ENCODE data around the gene LSP1.
A peak's percentile ranks its signal among the peaks of the same experiment; 100 is the strongest.
"Not testable (repeated sequence)": the region's sequence is repeated elsewhere in the genome, so short reads cannot be mapped to it uniquely, and the experiment has no call there.

Gene LSP1

GRCh38 chr11:1852877-1853276 lies at the start of gene LSP1:
Gene LSP1 (plus strand): TSS chr11:1853084. CDS start chr11:1853145, 61 bp downstream.
- no peak for TF ChIP-seq ZNF274 (IDR thresholded peaks at IDR 0.05; ENCODE audit: low read depth, low read length)
- peak within 1 kb of the TSS; percentile 77 for H3K4me3 ChIP-seq (ENCODE audit: low read length)

GRCh38 chr11:1803246-1803645 lies 49.6 kb upstream of the LSP1 start:
- TF ChIP-seq ZNF274 (IDR thresholded peaks at IDR 0.05; ENCODE audit: low read depth, low read length): no peak
- H3K4me3 ChIP-seq (ENCODE audit: low read length): no peak overlapping the region

GRCh38 chr11:1803835-1804519 lies 48.9 kb upstream of the LSP1 start:
- not testable (repeated sequence) for H3K4me3 ChIP-seq (ENCODE audit: low read length)

- TF ChIP-seq ZNF274 (IDR thresholded peaks at IDR 0.05; ENCODE audit: low read depth, low read length): no peak
These were observed 47.4 kb upstream of the LSP1 start for GRCh38 chr11:1805525-1805924.

GRCh38 chr11:1807264-1807995 lies 45.5 kb upstream of the LSP1 start:
- TF ChIP-seq ZNF274 (IDR thresholded peaks at IDR 0.05; ENCODE audit: low read depth, low read length): no peak
- no peak overlapping the region for H3K4me3 ChIP-seq (ENCODE audit: low read length)

More at GRCh38 chr11:1805525-1805924, 47.4 kb upstream of the LSP1 start:
- H3K4me3 ChIP-seq (ENCODE audit: low read length): no peak overlapping the region

GRCh38 chr11:1810761-1811160 lies 42.1 kb upstream of the LSP1 start:
- no peak for TF ChIP-seq ZNF274 (IDR thresholded peaks at IDR 0.05; ENCODE audit: low read depth, low read length)
- no peak overlapping the region for H3K4me3 ChIP-seq (ENCODE audit: low read length)

- TF ChIP-seq ZNF274 (IDR thresholded peaks at IDR 0.05; ENCODE audit: low read depth, low read length): no peak
- no peak overlapping the region for H3K4me3 ChIP-seq (ENCODE audit: low read length)
These were observed 40.6 kb upstream of the LSP1 start for GRCh38 chr11:1812274-1812673.

- no peak for TF ChIP-seq ZNF274 (IDR thresholded peaks at IDR 0.05; ENCODE audit: low read depth, low read length)
- no peak overlapping the region for H3K4me3 ChIP-seq (ENCODE audit: low read length)
These were observed 40.1 kb upstream of the LSP1 start for GRCh38 chr11:1812801-1813200.

GRCh38 chr11:1813356-1813755 lies 39.5 kb upstream of the LSP1 start:
- H3K4me3 ChIP-seq (ENCODE audit: low read length): not testable (repeated sequence)

- no peak for TF ChIP-seq ZNF274 (IDR thresholded peaks at IDR 0.05; ENCODE audit: low read depth, low read length)
- no peak overlapping the region for H3K4me3 ChIP-seq (ENCODE audit: low read length)
These were observed 38.2 kb upstream of the LSP1 start for GRCh38 chr11:1814691-1815090.

GRCh38 chr11:1815311-1815710 lies 37.6 kb upstream of the LSP1 start:
- H3K4me3 ChIP-seq (ENCODE audit: low read length): no peak overlapping the region
- no peak for TF ChIP-seq ZNF274 (IDR thresholded peaks at IDR 0.05; ENCODE audit: low read depth, low read length)

GRCh38 chr11:1815751-1816150 lies 37.1 kb upstream of the LSP1 start:
- no peak overlapping the region for H3K4me3 ChIP-seq (ENCODE audit: low read length)
- TF ChIP-seq ZNF274 (IDR thresholded peaks at IDR 0.05; ENCODE audit: low read depth, low read length): no peak

GRCh38 chr11:1817000-1817399 lies 35.9 kb upstream of the LSP1 start:
- TF ChIP-seq ZNF274 (IDR thresholded peaks at IDR 0.05; ENCODE audit: low read depth, low read length): no peak
- H3K4me3 ChIP-seq (ENCODE audit: low read length): no peak overlapping the region

- no peak for TF ChIP-seq ZNF274 (IDR thresholded peaks at IDR 0.05; ENCODE audit: low read depth, low read length)
- H3K4me3 ChIP-seq (ENCODE audit: low read length): no peak overlapping the region
These were observed 35.4 kb upstream of the LSP1 start for GRCh38 chr11:1817511-1817910.

- no peak overlapping the region for H3K4me3 ChIP-seq (ENCODE audit: low read length)
- TF ChIP-seq ZNF274 (IDR thresholded peaks at IDR 0.05; ENCODE audit: low read depth, low read length): no peak
These were observed 33.8 kb upstream of the LSP1 start for GRCh38 chr11:1819074-1819473.
